HepG2 (cell line): ENCODE results near the gene FANCD2. TPM values are rescaled to one million over a fixed set of nuclear protein-coding genes. Genes with fewer than 3 reads are reported as not detected.
A peak's percentile ranks its signal among the peaks of the same experiment; 100 is the strongest.

Experiments
- ARID4A ChIP-seq: sonication (generic); formaldehyde crosslinking; IDR thresholded peaks from 2 replicates; pipeline ENCODE4 v1.5.0; 2020; ENCODE audit warnings: mild to moderate bottlenecking, missing genetic modification reagents, borderline replicate concordance
- HMGXB3 ChIP-seq: sonication (generic); formaldehyde crosslinking; IDR thresholded peaks from 2 replicates; pipeline ENCODE4 v1.4.0; 2020; ENCODE audit warnings: missing genetic modification reagents, borderline replicate concordance
- MXI1 ChIP-seq: IDR thresholded peaks from 3 replicates; pipeline ENCODE4 v1.6.1; 2012; ENCODE audit warnings: low read depth, low read length, inconsistent platforms, borderline replicate concordance
- RORA ChIP-seq: sonication (generic); formaldehyde crosslinking; IDR thresholded peaks from 2 replicates; pipeline ENCODE4 v1.5.0; 2020; ENCODE audit warnings: mild to moderate bottlenecking, missing genetic modification reagents, moderate library complexity
- SETDB1 ChIP-seq: sonication (generic); formaldehyde crosslinking; IDR thresholded peaks from 2 replicates; pipeline ENCODE4 v1.5.1; 2020; ENCODE audit warnings: missing genetic modification reagents, mild to moderate bottlenecking, borderline replicate concordance
- SP4 ChIP-seq: sonication (generic); formaldehyde crosslinking; IDR thresholded peaks from 2 replicates; pipeline ENCODE4 v1.8.1; 2023; ENCODE audit warnings: mild to moderate bottlenecking, missing genetic modification reagents
- THAP8 ChIP-seq: sonication (generic); formaldehyde crosslinking; IDR thresholded peaks from 2 replicates; pipeline ENCODE4 v1.5.1; 2020; ENCODE audit warnings: missing genetic modification reagents, mild to moderate bottlenecking, borderline replicate concordance
- ZFP91 ChIP-seq: sonication (generic); formaldehyde crosslinking; IDR thresholded peaks from 2 replicates; pipeline ENCODE4 v1.9.0; 2022; ENCODE audit warnings: missing genetic modification reagents, mild to moderate bottlenecking, borderline replicate concordance
- ZGPAT ChIP-seq: IDR thresholded peaks from 2 replicates; pipeline ENCODE4 v1.6.1; 2016; ENCODE audit warnings: mild to moderate bottlenecking
- ZNF710 ChIP-seq: sonication (generic); formaldehyde crosslinking; IDR thresholded peaks from 2 replicates; pipeline ENCODE4 v1.5.0; 2020; ENCODE audit warnings: mild to moderate bottlenecking, missing genetic modification reagents, borderline replicate concordance
- polyA plus RNA-seq, 8 experiments: library from polyadenylated mRNA; depleted of rRNA in 3 of 8; stranded (reverse) in 7 of 8; unstranded in 1 of 8; fragments of >200 nt; fragmentation: Illumina TruSeq in 4 of 8; extraction: Trizol in 4 of 8; gene quantifications; 2 replicates each; pipeline versions ENCODE4 v1.2.1 to v1.2.3, GENCODE V29; 2011 to 2016; ENCODE audit warnings: low read depth in 4 of 8, missing spikeins in 1 of 8, mixed read lengths in 1 of 8; ENCODE audit not compliant: insufficient read depth in 1 of 8
- total RNA-seq, 5 experiments: library from RNA; depleted of rRNA; stranded (reverse); fragments of >200 nt; fragmentation: Illumina TruSeq; extraction: Trizol; gene quantifications; 2 replicates each; pipeline ENCODE4 v1.2.3, GENCODE V29; 2016; ENCODE audit warnings: low read depth in 1 of 5

FANCD2 gene
- total and polyA plus RNA-seq, 2 of the 13 experiments (the other 11 are each of a cell fraction or from before 2014, with no cell fraction given): 10.1 to 42.0 TPM

GRCh38 chr3:10008588-10009344 lies 17.5 kb upstream of the FANCD2 start (continued):
- TF ChIP-seq HMGXB3 (CRISPR knock-in tag) (peak; percentile 51; the same call in 1 of the 2 replicates), THAP8 (CRISPR knock-in tag) (no peak), ARID4A (CRISPR knock-in tag) (peak; percentile 45; the same call in 1 of the 2 replicates), MXI1 (peak; percentile 49; the same call in 1 of the 3 replicates), ZGPAT (CRISPR knock-in tag) (0 out of 2 replicates have a peak, but pooled peaks have one; percentile 17), ZFP91 (CRISPR knock-in tag) (0 out of 2 replicates have a peak, but pooled peaks have one; percentile 26), RORA (CRISPR knock-in tag) (no peak), SETDB1 (CRISPR knock-in tag) (no peak), ZNF710 (CRISPR knock-in tag) (0 out of 2 replicates have a peak, but pooled peaks have one; percentile 27), SP4 (CRISPR knock-in tag) (peak; percentile 90)
